ENCODE results near the gene KRTAP5-2.

- TF ChIP-seq CTCF (IDR thresholded peaks at IDR 0.05) (no peak), POLR2A (IDR thresholded peaks at IDR 0.05) (no peak)
Observed at GRCh38 chr11:1563149-1563638, 34.9 kb downstream of the KRTAP5-2 start.
